ENCODE data around the gene CHIC1. TPM values are rescaled to one million over a fixed set of nuclear protein-coding genes. Genes with fewer than 3 reads are reported as not detected.
"Not testable (repeated sequence)": the region's sequence is repeated elsewhere in the genome, so short reads cannot be mapped to it uniquely, and the experiment has no call there.

The CHIC1 gene
- total RNA-seq, 2 experiments from 2014 or later: 4.5 to 4.8 TPM

DNA sequence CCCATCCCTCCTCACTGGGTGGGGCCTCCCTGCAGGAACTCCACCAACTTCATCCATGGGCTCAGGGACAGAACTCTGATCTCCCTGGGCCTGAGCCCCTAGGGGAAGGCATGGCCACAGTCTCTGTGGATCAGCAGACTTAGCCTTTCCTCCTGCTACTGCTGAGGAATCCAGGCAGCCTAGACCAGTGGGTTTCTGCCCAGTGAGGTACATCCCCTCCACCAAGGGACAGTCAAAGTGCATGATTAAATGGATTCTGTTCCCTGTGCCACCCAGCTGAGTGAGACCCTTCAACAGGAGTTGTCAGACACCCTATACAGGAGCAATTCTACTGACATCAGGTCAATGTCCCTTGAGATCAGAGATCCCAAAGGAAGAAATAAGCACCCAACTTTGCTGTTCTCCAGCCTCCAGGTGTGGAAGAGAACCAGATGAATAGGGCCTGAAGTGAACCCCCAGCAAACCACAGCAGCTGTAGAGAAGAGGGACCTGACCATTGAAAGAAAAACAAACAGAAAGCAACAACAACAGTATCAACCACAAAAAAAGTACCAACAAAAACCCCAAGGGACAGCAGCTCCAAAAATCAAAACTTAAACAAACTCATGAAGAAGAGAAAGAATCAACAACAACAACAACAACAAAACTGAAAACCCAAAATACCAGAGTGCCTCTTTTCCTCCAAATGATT, 84.8 kb downstream of the CHIC1 start:
- CTCF ChIA-PET (ENCODE audit: unreplicated experiment): no interaction called here
- H3K4me3 ChIP-seq (ENCODE audit: low read depth, low read length, poor library complexity, severe bottlenecking): no peak overlapping the region
- H3K36me3 ChIP-seq (ENCODE audit: insufficient read depth, low read length): no peaks in the 10 kb centered on the region
- intact Hi-C loops (cut with micrococcal nuclease; ENCODE audit: unreplicated experiment): no loop called here
- no peaks in the 10 kb centered on the region for H3K79me2 ChIP-seq (ENCODE audit: insufficient read depth, low read depth, low read length)
- no peaks in the 10 kb centered on the region for H3K4me1 ChIP-seq (ENCODE audit: insufficient read depth, low read length, poor library complexity, severe bottlenecking)
- DNase-seq (ENCODE audit: low spot score): no peak
- no peaks in the 10 kb centered on the region for H4K20me1 ChIP-seq (ENCODE audit: insufficient read depth, low read length)
- BruUV-seq (replicated peaks): no TSS peak
- no peak overlapping the region for H3K4me2 ChIP-seq (ENCODE audit: low read length)
- no peaks in the 10 kb centered on the region for H3K9me2 ChIP-seq (ENCODE audit: insufficient read depth, low read length)
- H3K9me3 ChIP-seq (ENCODE audit: low read length): peaks cover 7% of the 10 kb centered on the region; the same call in 1 of the 2 replicates
- POLR2A ChIA-PET: no interaction called here
- H3K27ac ChIP-seq (ENCODE audit: low read depth, low read length, poor library complexity, severe bottlenecking): no peak overlapping the region
- H2AFZ ChIP-seq (ENCODE audit: low read length): no peak overlapping the region
- no peak for TF ChIP-seq EZH2phosphoT487 (IDR thresholded peaks at IDR 0.05; ENCODE audit: borderline replicate concordance, low read depth, low read length)
- TF ChIP-seq CTCF (conservative IDR thresholded peaks at IDR 0.05; ENCODE audit: low read length): no peak

GRCh38 chrX:73661322-73661721, 98.3 kb downstream of the CHIC1 start:
- H4K20me1 ChIP-seq (ENCODE audit: insufficient read depth, low read length); H3K27ac ChIP-seq (ENCODE audit: low read depth, low read length, poor library complexity, severe bottlenecking); H3K4me1 ChIP-seq (ENCODE audit: insufficient read depth, low read length, poor library complexity, severe bottlenecking); H3K4me2 ChIP-seq (ENCODE audit: low read length); POLR2A ChIA-PET; H3K9me3 ChIP-seq (ENCODE audit: low read length); CTCF ChIA-PET (ENCODE audit: unreplicated experiment); H3K4me3 ChIP-seq (ENCODE audit: low read depth, low read length, poor library complexity, severe bottlenecking); BruUV-seq (replicated peaks); H3K9me2 ChIP-seq (ENCODE audit: insufficient read depth, low read length); DNase-seq (ENCODE audit: low spot score); H2AFZ ChIP-seq (ENCODE audit: low read length); H3K36me3 ChIP-seq (ENCODE audit: insufficient read depth, low read length); intact Hi-C loops (cut with micrococcal nuclease; ENCODE audit: unreplicated experiment); H3K79me2 ChIP-seq (ENCODE audit: insufficient read depth, low read depth, low read length): not testable (repeated sequence)

DNA sequence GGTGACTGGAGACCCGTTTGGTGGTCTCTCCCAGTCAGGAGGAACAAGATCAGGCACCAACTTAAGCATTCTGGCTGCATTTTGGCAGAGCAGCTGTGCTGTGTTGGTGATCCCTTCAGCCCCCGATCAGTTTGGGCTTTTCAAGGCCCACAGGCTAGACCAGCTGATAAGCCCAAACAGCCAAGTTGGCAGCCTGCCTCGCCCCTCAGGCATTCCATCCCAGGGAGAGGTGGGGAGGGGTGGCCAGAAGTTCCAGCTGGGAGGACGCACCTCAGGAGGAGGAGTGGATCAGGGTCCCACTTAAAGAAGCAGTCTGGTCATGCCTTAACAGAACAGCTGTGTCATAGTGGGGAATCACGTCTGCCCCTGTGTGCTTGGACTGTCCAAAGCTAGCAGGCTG, 105.8 kb downstream of the CHIC1 start:
- Histone ChIP-seq H3K79me2 (ENCODE audit: insufficient read depth, low read depth, low read length) (no peaks in the 10 kb centered on the region), H3K9me2 (ENCODE audit: insufficient read depth, low read length) (no peaks in the 10 kb centered on the region), H3K36me3 (ENCODE audit: insufficient read depth, low read length) (no peaks in the 10 kb centered on the region), H3K27ac (ENCODE audit: low read depth, low read length, poor library complexity, severe bottlenecking) (no peak overlapping the region), H3K9me3 (ENCODE audit: low read length) (no peaks in the 10 kb centered on the region), H3K4me2 (ENCODE audit: low read length) (no peak overlapping the region), H3K4me1 (ENCODE audit: insufficient read depth, low read length, poor library complexity, severe bottlenecking) (no peaks in the 10 kb centered on the region), H4K20me1 (ENCODE audit: insufficient read depth, low read length) (no peaks in the 10 kb centered on the region), H3K4me3 (ENCODE audit: low read depth, low read length, poor library complexity, severe bottlenecking) (no peak overlapping the region), H2AFZ (ENCODE audit: low read length) (no peak overlapping the region)
- DNase-seq (ENCODE audit: low spot score): no peak
- CTCF ChIA-PET (ENCODE audit: unreplicated experiment): no interaction called here
- TF ChIP-seq EZH2phosphoT487 (IDR thresholded peaks at IDR 0.05; ENCODE audit: borderline replicate concordance, low read depth, low read length) (no peak), CTCF (conservative IDR thresholded peaks at IDR 0.05; ENCODE audit: low read length) (no peak)
- POLR2A ChIA-PET: no interaction called here
- intact Hi-C loops (cut with micrococcal nuclease; ENCODE audit: unreplicated experiment): no loop called here
- no TSS peak for BruUV-seq (replicated peaks)
